CD4-positive, alpha-beta T cell treated with Interleukin-17A for 1 hour (primary cell): ENCODE results near the gene PRCD.
"Not testable (repeated sequence)": the region's sequence is repeated elsewhere in the genome, so short reads cannot be mapped to it uniquely, and the experiment has no call there.

Source experiments
- DNase-seq: peaks from one replicate; pipeline ENCODE4 v3.0.0-alpha.2; 2020

PRCD gene

DNA sequence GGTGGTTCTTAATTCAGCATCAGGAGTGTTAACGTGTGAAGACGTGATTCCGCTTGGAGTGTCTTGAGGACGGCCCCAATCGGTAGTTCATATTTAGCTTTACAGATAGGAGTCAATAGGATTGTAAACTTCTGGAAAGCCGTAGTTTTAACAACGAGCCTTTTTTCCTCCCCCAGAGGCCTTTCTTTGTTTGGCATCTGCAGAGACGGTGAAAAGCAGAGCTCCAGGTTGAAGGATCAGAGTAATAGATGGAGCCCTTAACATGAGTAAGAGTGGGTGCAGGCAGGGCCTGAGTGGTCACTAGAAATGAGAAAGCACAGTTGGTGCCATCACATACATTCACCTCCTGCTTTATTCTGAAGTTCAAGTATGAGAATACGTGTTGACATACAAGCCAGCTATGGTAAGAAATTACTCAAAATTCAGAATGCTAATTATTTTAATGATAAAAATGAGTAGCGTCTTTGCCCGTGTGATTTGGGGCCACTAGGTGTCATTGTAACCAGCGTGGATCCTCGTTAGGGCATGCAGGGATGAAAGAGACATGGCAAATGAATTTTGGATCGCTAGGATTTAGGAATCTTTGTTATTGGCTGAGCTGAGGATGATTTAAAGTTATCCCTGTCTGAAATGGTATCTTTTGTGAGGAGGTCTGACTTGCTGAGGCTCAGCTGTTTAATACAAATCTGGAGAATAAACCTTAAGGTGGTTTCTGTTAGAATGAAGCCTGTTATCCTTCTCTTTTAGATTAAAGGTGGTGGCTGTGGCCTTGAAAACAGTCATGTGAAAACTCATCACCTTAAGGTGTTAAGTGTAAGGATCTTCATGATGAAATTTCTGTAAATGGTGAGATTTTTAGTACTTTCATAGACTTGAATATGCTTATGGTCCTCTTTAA, 18.6 kb downstream of the PRCD start:
- peak; percentile 44 for DNase-seq

DNA sequence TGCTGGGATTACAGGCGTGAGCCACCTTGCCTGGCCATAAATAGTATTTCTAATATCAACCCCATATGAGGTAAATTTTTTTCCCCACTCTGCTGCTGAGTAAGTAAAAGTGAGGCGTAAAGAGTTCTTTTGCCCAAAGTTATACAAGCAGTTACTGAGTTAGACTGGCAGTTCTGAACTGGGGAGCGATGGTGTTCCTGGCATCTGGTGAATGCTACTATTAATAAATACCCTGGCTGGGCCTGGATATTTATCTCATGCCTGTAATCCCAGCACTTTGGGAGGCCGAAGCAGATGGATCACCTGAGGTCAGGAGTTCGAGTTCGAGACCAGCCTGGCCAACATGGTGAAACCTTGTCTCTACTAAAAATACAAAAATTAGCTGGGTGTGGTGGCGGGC, 19.6 kb downstream of the PRCD start:
- DNase-seq, result not testable (repeated sequence)

DNA sequence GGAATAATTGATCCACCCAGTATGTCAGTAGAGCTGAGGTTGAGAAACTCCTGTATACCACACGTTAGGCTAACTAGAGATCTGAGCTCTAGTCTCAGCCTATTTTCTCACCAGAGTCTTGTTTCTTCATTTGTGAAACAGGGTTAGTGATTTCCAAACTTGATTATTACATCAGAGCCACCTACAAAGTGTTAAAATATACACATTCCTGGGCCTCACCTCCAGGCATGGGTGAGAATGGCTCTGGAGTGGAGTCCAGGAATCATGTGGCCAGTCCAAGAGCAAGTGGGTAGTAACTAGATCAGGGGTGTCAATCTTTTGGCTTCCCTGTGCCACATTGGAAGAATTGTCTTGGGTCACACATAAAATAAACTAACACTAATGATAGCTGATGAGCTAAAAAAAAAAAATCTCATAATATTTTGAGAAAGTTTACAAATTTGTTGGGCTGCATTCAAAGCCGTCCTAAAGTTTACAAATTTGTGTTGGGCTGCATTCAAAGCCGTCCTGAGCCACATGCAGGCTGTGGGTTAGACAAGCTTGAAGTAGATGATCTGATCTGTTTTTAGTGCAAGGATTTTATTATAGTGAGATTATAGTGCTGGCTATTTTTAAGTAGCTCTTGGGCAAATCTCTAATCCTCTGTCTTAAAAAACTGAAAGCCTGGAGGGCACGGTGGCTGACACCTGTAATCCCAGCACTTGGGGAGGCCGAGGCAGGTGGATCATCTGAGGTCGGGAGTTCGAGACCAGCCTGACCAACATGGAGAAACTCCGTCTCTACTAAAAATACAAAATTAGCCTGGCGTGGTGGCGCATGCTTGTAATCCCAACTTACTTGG, 20.4 kb downstream of the PRCD start:
- no peak for DNase-seq

DNA sequence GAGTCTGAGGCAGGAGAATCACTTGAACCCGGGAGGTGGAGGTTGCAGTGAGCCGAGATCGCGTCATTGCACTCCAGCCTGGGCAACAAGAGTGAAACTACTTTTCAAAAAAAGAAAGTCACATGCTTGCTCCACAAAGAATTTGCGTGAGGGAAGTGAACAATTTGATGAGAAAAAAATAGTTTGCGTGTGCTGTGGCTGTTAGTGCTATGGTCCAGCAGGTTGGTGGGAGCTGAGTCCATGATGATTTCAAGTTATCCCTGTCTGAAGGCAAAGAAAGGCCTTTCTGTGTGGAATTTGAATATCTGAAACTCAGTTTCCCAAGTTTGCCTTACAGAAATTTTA, 21.0 kb downstream of the PRCD start:
- DNase-seq, result peak; percentile 39

DNA sequence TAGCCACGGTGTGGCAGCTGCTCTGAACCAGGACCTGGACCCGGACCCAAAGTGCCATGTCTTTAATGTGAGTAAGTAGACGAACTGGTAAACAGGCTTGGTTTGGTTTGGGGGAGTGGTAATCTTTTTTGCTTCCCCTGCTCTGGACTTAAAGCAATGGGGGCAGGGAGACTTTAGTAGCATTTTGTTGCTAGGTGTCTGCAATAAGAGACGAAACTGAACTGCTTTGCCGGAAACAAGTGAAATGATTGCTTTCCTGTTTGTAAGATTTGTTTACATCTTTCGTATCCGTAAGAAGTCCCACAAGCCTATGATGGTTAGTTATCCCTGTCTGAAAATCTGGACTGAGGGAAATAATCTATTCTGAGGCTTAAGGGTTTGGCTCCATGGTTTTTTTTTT, 21.5 kb downstream of the PRCD start:
- DNase-seq, result peak; percentile 80

DNA sequence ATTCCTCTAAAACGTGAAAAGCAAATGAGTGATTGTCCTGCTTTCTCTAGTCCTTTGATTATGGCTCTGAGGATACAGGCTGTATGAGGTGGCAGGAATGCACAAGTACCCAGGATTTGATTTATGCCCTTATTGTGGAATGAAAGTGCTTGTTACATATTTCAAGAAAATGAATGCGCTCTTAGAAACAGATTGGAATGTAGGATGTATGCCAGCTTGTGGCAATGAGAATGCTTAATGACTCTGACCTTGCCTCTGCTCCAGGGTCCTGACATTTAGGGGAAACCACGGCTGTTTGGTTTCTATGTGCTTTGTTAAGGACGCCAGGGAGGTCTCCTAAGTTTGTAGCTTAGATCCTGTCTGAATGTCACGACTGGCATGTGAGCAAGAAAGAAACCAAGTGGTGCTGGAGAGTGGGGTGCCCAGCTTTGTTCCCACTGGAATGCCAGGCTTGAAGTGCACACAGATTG, 22.0 kb downstream of the PRCD start:
- no peak for DNase-seq

DNA sequence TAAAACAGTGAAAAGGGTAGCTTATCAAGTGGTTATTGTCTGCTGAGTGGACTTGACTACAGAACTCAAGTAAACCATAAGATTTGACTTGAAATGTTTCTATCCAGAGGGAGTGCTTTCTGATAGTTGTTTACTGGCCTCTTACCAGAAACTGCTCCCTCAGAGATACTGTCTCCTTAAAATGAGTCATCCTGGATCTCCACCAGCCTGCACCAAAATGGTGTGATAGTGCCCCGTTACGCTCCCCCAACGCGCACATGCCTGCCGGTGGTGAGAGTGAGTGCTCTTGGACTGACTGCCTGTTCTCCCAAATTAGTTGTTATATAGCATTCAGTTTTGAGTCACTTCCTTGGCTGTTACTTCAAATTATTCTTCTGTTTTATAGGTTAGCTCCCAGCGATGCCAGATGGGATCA, 22.9 kb downstream of the PRCD start:
- DNase-seq, result no peak

DNA sequence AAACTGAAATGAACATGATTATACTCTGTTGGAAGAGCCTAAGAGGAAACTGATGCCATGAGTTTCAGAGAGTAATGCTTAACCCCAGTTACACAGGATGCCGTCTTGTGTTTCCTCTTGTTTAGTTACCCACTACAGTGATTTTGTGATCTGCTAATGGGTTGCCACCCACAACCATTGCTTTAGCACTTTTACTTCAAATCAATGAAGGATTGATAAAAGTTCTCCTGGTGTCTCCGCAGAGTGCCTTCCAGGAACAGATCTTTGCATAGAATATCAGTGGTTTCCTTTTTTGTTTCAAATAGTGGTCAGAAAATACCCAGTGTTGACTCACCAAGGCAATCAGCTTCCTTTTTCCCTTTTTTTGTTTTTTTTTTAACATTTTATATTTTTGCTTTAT, 23.5 kb downstream of the PRCD start:
- peak; percentile 25 for DNase-seq

DNA sequence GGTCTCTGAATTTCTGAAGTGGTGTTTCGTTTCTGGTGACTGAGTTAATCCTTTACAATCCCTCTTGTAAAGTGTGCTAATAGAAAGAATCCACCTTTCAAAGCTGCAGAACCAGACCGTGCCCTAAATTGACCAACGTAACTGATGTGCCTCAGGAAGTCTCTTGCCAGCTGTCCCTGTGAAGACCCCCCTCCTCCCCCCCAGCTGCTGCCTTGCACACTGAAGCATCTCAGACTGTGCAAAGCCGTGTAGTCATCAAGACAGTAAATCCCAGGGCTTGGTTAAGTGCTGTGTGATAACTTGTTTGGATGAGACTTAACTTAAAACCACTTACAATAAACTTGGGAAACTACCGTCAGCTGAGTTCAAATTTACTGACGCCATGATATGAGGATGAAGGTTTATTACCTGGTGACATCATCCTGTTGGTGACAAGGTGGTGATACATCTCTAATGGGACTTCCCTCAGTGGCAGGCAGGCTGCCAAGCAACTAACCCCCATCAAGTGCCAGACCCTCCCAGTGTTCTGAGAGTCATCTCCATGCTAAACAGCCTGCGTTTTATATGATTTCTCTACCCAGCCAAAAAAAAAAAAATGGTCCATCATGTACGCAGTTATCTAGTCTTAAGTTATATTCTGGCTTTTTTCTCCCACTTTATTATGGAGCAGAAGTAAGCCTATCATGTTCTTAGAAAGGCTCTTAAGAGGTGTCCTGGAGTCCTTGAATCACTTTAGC, 25.3 kb downstream of the PRCD start:
- DNase-seq, result peak; percentile 27

DNA sequence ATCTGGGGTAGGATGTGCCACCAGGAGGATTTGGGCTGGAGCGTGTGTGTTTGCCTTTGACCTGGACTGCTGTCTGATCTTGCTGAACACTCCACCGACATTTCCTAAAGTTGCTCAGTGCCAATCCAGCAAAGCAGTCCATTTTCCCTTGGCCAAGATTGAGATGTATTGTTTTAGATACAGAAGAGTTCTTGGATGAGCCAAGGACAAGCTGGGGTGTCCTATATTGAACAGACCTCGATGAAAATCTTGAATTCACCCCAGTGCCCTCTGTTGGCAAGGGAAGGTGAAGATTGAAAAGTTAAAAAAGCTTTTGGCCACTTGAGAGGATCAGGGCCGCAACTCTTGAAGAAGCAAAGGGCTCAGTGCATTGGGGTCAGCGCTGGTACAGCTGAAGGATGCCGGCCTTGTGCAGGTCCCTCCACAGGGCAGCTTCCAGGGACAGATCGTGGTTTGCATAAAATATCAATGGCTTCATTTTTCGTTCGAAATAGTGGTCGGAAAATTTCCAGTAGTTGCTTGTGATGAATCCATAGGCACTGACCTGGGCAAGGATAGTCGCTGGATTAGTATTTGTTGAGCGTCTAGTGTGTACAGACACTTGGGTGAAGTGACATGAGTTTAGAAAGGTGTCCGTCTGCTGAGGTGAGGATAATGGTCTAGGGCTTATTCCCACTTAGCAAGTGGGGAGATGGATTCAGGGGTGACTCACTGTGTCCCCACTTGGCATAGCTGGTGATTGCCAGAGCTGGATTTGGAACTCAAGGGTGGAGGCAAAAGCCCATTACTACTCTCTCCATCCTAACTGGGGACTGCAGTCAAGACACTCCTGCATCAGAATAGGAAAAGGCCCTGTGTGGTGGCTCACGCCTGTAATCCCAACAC, 26.1 kb downstream of the PRCD start:
- no peak for DNase-seq

DNA sequence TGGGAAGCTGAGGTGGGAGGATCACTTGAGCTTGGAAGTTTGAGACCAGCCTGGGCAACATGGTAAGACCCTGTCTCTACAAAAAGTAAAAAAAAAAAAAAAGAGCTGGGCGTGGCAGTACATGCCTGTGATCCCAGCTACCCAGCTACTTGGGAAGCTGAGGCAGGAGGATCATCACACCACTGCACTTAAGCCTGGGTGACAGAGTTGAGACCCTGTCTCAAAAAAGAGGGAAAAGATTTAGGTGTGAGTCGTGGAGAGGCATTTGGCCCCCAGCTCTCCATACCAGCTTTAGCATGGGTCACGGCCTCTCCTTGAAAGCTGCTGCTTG, 26.7 kb downstream of the PRCD start:
- DNase-seq, result no peak

DNA sequence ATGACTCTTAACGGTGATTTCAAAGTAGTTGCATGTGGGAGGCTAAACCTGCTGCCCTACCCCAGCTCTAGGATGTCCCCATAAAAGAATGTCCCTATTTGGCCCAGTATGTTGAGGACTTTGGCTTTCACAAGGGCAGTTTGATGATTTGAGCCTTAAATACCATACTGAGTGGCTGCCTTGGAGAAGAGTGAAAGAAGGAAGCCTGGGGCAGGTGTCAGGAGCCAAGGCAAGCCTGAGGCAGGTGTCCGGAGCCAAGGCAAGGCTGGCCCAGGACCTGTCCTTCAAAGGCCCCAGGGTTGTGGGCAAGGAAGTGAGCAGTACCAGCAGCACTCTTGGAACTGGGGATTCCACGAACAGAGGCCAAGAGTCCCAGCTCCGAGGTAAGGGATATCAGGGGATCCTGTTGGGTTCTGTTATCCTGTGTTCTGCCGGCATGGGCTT, 27.2 kb downstream of the PRCD start:
- no peak for DNase-seq

DNA sequence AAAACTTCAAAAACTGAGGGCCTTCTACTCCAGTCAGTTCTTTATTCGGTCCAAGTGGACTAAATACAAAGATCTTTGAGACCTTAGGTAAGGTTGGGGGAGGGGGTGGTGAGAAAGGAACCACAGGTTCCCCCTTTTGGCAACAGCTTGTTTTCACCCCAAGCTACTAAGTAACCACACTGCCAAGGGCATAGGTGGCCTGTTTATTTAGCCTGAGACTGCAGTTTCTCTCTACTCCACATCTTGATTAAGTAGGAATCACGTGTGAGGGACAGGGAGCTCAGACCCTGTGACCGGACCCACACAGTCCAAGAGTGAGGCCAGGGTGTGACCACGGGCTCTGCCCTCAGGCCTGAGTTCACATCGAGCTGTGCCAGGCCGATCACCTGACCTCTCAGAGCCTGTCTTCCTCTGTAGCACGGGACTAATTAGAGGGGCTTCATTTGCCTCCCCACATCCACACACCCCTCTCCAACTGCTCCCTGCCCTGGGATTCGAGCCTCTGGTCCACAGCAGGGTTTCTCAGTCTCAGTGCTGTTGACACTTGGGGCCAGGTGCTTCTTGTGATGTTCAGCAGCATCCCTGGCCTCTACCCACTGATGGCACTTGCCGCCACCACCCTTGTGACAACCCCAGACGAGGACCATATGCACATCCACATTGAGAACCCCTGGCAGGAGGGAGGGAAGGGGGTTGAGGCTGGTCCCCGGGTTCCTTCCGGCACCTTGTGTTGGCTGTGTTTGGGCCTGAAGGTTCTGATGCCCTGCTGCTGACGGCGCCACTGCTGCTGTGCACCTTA, 28.0 kb downstream of the PRCD start:
- no peak for DNase-seq

DNA sequence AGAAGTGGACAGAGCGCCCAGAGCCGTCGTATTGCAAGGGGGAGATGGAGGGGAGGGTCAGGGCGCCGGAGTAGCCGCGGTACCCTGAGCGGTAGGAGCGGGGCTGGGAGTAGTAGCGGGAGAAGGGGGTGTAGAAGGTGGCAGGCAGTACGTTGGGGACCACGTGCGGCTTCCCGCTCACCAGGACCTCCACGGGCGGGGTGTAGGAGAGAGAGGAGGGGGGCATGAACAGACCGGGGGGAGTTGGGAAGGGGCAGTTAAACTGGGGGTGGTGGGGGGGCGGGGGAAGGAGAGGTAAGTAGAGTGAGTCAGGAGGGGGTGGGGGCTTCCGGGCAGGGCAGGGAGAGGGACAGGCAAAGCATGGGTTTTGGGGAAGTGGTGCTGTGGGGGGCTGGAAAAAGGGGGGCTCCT, 29.0 kb downstream of the PRCD start:
- DNase-seq, result no peak

DNA sequence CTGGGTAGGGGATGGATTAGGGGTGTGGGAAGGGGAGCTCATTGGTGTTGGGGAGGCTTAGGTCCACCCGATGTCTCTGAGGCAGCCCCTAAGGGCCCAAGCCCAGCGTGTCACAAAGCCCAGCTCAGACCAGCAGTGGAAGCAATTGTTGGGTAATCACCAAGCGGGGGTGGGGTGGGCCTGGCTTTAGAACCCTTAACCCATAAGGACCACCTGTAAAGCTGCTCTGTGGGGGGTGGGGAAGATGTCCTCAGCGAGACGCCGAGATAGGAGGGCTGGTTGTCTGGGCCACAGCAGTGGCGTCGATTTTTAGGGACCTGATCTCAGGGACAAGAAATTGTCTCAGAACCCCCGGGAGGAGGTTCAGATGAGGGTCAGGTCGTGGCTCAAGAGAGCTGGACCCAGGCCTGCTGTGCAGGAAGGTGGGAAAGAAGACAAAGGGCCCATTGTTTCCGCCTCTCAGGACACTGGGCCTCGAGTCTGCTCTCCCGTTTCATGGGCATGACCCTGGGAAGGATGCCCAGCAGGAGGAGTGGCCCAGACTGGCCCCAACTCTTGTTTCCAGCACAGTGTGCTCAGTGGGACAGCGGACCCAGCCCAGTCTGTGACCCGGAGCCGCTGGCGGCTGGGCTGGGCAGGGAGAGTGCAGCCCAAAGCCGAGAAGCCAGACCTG, 29.9 kb downstream of the PRCD start:
- DNase-seq, result no peak

DNA sequence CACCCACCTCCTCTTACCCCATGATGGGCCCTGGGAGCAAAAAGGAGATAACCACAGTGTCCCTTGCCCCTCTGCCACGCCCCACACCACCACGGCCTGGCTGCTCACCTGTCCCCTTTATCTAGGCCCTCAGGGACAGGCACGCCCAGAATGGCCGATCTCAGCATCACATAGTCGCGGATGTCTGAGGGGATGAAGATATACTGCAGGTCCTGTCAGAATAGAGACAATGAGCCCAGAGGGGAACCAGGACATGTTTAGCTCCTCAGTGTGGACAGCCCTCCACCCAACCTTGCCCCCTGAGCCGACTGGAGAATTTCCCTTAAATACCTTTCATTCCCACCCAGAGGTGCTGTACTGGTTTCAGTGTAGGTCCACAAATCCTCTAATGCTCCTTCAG, 30.6 kb downstream of the PRCD start:
- DNase-seq, result no peak

DNA sequence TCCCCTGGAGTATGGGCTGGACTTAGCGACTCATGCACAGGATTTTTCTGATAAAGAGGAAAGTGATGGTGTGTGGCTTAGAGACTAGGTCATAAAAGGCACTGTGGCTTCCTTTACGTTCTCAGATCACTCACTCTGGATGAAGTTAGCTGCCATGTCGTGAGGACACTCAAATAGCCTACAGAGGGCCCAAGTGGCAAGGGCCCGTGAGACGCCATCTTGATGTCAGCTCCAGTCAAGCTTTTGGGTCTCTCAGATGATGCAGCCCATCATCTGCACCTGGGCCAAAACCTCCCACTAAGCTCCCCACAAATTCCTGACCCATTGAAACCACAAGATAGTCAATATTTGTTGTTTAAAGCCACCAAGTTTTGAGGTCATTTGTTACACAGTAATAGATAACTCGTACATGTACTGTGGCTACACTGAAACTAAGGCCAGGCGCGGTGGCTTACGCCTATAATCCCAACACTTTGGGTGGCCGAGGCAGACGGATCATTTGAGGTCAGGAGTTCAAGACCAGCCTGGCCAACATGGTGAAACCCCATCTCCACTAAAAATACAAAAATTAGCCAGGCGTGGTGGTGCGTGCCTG, 31.1 kb downstream of the PRCD start:
- no peak for DNase-seq

DNA sequence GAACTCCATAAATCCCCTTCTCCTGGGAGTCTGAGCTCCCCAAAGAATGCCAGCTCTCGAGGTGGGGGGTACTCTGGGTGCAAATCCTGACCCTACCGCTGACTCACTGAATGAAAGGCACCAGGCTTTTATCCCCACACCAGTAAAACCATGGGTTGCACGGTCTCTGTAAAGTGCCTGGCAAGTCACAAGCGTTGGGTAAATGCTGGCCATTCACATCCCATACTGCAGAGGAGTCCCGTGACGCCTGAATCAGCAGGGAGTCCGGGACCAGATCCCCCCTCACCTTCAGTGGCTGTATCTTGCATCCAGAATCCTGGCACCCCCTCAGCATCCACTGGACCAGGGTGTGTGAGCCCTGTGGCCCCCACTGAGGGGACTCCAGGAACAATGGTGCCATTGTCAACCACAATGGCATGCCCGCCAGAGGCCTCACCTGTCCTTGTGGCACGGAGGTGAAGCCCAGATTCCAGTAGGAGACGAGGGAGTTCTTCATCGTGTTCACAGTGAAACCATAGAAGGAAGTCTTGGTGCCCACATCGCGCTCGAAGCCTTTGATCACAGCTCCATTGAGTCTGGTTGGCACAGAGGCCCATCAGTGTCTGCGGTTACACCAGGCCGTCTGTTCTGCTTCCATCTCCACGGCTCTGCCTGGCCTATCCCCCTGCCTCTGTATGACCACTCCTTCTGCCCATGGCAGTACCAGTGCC, 32.5 kb downstream of the PRCD start:
- no peak for DNase-seq

DNA sequence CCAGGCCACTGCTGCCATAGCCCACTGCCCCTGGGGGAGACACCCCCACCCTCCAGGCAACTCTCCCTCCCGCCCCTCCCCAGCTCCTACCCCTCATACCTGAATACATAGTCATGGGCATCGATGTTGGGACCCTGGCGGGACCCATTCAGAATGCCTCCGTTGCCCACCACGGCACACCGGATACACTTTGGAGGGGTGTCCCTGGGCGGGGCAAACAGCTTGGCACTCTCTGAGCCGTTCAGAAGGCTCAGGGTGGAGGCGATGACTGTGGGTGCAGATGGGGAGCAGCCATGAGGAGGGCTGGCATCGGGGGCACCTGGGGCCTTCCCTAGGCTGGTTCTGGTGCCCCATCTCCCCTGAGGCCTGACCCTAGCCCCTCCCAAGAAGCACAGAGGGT, 33.3 kb downstream of the PRCD start:
- DNase-seq, result no peak

DNA sequence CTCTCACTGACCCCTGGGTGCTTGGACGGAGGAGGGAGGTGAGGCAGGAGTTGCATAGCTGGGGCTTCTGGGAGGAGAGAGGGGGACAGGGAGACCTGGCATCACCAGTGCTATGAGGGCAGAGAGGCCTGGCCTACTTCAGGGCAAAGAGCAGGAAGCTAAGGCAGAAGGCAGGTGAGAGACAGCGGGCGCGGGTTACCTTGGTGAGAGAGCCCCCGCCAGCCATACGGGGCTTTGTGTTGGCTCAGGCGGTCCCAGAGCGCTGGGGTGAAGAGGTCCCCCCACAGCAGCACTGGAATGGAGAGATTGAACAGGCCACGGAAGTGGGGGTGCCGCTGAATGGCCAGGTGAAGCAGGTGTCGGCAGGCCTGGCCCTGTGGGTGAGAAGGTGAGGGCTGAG, 34.3 kb downstream of the PRCD start:
- DNase-seq, result no peak
